ENCODE results near the gene OR8I2. TPM values are rescaled to one million over a fixed set of nuclear protein-coding genes. Genes with fewer than 3 reads are reported as not detected.

OR8I2 gene
- not detected in 2 replicates for total RNA-seq

GRCh38 chr11:56093008-56093407 lies at the start of gene OR8I2:
Gene OR8I2 (plus strand): TSS chr11:56093308. CDS start chr11:56093308, 0 bp downstream.

GRCh38 chr11:56103210-56103737 lies 10.2 kb downstream of the OR8I2 start, which contains the start of gene OR8H2:
Gene OR8H2 (plus strand): TSS chr11:56103687. CDS start chr11:56105043, 1,356 bp downstream.

DNA sequence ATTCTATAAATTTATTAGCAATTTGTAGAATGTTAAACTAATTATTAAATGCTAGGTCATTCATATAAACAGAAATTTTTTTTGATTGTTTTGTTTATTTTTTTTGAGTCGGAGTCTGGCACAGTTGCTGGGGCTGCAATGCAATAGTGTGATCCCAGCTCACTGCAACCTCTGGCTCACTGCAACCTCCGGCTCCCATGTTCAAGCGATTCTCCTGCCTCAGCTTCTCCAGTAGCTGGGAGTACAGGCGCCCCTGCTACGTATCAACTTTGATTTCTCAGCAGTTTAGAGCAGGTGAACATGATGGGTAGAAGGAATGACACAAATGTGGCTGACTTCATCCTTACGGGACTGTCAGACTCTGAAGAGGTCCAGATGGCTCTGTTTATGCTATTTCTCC lies 29.0 kb downstream of the OR8I2 start, which contains the start of gene OR8H3:
TSS of gene OR8H3 (plus strand) at position 301 of the 400 bp plus-strand sequence. CDS start at position 301, 0 bp downstream.

GRCh38 chr11:56140151-56140661 lies 47.1 kb downstream of the OR8I2 start, which contains the start of gene OR8J3:
Gene OR8J3 (minus strand): TSS chr11:56140201. CDS start chr11:56137718, 2,483 bp downstream.

Other genes starting within 250 kb of the OR8I2 start
- not detected in 2 replicates for gene TRIM51, start 210.0 kb upstream of the OR8I2 start, total RNA-seq
- not detected in 2 replicates for gene OR5W2, start 178.7 kb upstream of the OR8I2 start, total RNA-seq
- not detected in 2 replicates for gene OR5I1, start 156.9 kb upstream of the OR8I2 start, total RNA-seq
- not detected in 2 replicates for gene OR10AG1, start 123.4 kb upstream of the OR8I2 start, total RNA-seq
- not detected in 2 replicates for gene OR5F1, start 98.7 kb upstream of the OR8I2 start, total RNA-seq
- gene OR5AS1, start 65.7 kb upstream of the OR8I2 start, total RNA-seq, result not detected in 2 replicates
- not detected in 2 replicates for gene OR8H2, start 10.4 kb downstream of the OR8I2 start, total RNA-seq
- gene OR8H3, start 29.1 kb downstream of the OR8I2 start, total RNA-seq, result not detected in 2 replicates
- not detected in 2 replicates for gene OR8J3, start 46.9 kb downstream of the OR8I2 start, total RNA-seq
- gene OR8K5, start 67.0 kb downstream of the OR8I2 start, total RNA-seq, result not detected in 2 replicates
- not detected in 2 replicates for gene OR5J2, start 83.3 kb downstream of the OR8I2 start, total RNA-seq
- gene OR5T2, start 140.9 kb downstream of the OR8I2 start, total RNA-seq, result not detected in 2 replicates
- not detected in 2 replicates for gene OR5T3, start 158.9 kb downstream of the OR8I2 start, total RNA-seq
- not detected in 2 replicates for gene OR5T1, start 180.8 kb downstream of the OR8I2 start, total RNA-seq
- gene OR8H1, start 198.9 kb downstream of the OR8I2 start, total RNA-seq, result not detected in 2 replicates
- gene OR8K3, start 221.8 kb downstream of the OR8I2 start, total RNA-seq, result not detected in 2 replicates

All from pericardium fibroblast (primary cell).